ENCODE measurements around the gene CARHSP1. TPM values are rescaled to one million over a fixed set of nuclear protein-coding genes. Genes with fewer than 3 reads are reported as not detected.

CARHSP1 gene
- total and polyA plus RNA-seq, 2 of the 4 experiments (the other 2 are of a cell fraction), result 121 to 138 TPM

DNA sequence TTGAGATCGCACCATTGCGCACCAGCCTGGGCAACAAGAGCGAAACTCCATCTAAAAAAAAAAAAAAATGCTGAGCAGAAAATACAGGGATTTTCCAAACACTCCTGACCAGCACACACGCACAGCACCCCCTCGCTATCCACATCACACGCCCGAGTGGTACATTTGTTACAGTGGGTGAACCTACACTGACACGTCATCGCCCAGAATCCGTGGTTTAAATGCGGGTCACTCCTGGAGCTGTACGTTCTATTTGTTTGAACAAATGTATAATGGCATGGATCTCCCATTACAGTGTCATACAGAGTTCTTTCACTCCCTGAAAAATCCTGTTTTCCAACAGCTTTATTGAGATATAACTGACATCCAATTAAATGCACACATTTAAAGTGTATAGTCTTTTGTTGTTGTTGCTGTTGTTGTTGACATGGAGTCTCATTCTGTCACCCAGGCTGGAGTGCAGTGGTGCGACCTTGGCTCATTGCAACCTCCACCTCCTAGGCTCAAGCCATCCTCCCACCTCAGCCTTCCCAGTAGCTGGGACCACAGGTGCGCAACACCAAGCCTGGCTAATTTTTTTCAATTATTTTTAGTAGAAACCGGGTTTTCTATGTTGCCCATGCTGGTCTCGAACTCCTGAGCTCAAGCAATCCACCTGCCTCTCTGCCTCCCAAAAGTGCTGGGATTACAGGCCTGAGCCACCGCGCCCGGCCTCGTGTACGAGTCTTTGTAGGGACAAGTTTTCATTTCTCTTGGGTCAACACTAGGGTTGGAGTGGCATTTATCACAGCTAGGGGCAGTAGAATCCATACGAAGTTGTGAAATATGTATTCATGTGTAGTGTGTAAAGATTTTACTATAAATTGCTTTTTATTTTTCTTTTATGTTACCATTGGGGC lies 4.4 kb upstream of the CARHSP1 start:
- Histone ChIP-seq H2AK5ac (ENCODE audit: low read depth, low read length) (no peak overlapping the region), H3K4me1 (ENCODE audit: control insufficient read depth, insufficient read depth, low read length) (peaks cover 9% of the 10 kb centered on the region), H3K9ac (ENCODE audit: low read depth, low read length) (no peak overlapping the region), H3K23ac (ENCODE audit: low read depth, low read length) (no peak overlapping the region), H3K27ac (ENCODE audit: insufficient read depth, low read length) (no peak overlapping the region), H2BK120ac (ENCODE audit: low read depth, low read length) (no peak overlapping the region), H4K20me1 (ENCODE audit: insufficient read depth, low read length) (0 out of 2 replicates have a peak, but pooled peaks cover 3% of the 10 kb centered on the region), H3K9me3 (ENCODE audit: control insufficient read depth, insufficient read depth, low read length) (no peaks in the 10 kb centered on the region), H2AFZ (replicated peaks; ENCODE audit: low read length, poor library complexity) (no peak overlapping the region), H3K4ac (ENCODE audit: low read depth, low read length) (no peak overlapping the region), H2BK20ac (ENCODE audit: low read depth, low read length) (no peak overlapping the region), H3K14ac (replicated peaks; ENCODE audit: low read depth, low read length) (no peak overlapping the region), H3K4me3 (ENCODE audit: insufficient read depth, low read depth, low read length) (no peak overlapping the region), H3K79me1 (ENCODE audit: low read depth in 1 of 2, low read length in 2 of 2) (0 out of 4 replicates have a peak, but pooled peaks cover 0 to 9% of the 10 kb centered on the region in 2 experiments), H3K36me3 (ENCODE audit: control insufficient read depth, insufficient read depth, low read length) (no peaks in the 10 kb centered on the region), H4K8ac (ENCODE audit: low read depth in 2 of 2, low read length in 2 of 2) (no peak overlapping the region), H3K4me2 (ENCODE audit: low read depth, low read length) (no peak overlapping the region), H4K5ac (ENCODE audit: low read depth, low read length) (no peak overlapping the region), H2AK9ac (replicated peaks; ENCODE audit: low read depth, low read length, poor library complexity) (no peak overlapping the region), H3K9me1 (ENCODE audit: insufficient read depth, low read length) (peaks cover 5% of the 10 kb centered on the region), H3K27me3 (ENCODE audit: control insufficient read depth, insufficient read depth, low read length) (no peaks in the 10 kb centered on the region), H2BK5ac (ENCODE audit: low read depth, low read length, poor library complexity, severe bottlenecking) (no peak overlapping the region), H2BK15ac (ENCODE audit: low read depth, low read length) (no peak overlapping the region; the same call in 2 of the 3 replicates), H3K18ac (ENCODE audit: low read depth, low read length) (no peak overlapping the region), H4K91ac (ENCODE audit: insufficient read depth, low read depth, low read length) (no peak overlapping the region), H3K56ac (ENCODE audit: extremely low read depth, insufficient read depth, low read length) (no peak overlapping the region)
- intact Hi-C loops (cut with micrococcal nuclease), result no loop called here
- POLR2A ChIA-PET (ENCODE audit: unreplicated experiment), result no interaction called here
- WGBS, 2 experiments (ENCODE audit: extremely low coverage in 2 of 2, insufficient read length in 1 of 2), result 100% methylated on average over 5 of the region's 22 CpGs; no CpG with 5 or more reads in 1 of the 2 experiments
- dilution Hi-C loops (cut with HindIII; ENCODE audit: low sequenced_read_pairs, unreplicated experiment), result no loop called here
- in situ Hi-C loops (cut with MboI; ENCODE audit: low sequenced_read_pairs), result no loop called here
- BruUV-seq (replicated peaks), result no TSS peak
- CTCF ChIA-PET, result interaction anchor here (0.7 kb wide), 2 partner anchors 8 to 16 kb away, joined by 3 to 4 read pairs; no protein-coding TSS in a partner anchor
- TF ChIP-seq RAD21 (IDR thresholded peaks at IDR 0.05; ENCODE audit: low read length) (no peak), CEBPB (IDR thresholded peaks at IDR 0.05; ENCODE audit: low read depth, low read length) (0 out of 2 replicates have a peak, but pooled peaks have one; percentile 43), CHD1 (IDR thresholded peaks at IDR 0.05; ENCODE audit: low read depth, low read length) (no peak), FOS (IDR thresholded peaks at IDR 0.05; ENCODE audit: low read depth, low read length) (no peak), SMC3 (IDR thresholded peaks at IDR 0.05; ENCODE audit: low read depth, low read length) (no peak), RFX5 (IDR thresholded peaks at IDR 0.05; ENCODE audit: low read depth, low read length) (no peak), RCOR1 (IDR thresholded peaks at IDR 0.05; ENCODE audit: insufficient replicate concordance, low read length) (no peak), MXI1 (IDR thresholded peaks at IDR 0.05; ENCODE audit: borderline replicate concordance, low read depth, low read length) (no peak), NFE2L2 (IDR thresholded peaks at IDR 0.05; ENCODE audit: low read depth, low read length) (no peak)
- TF ChIP-seq, protein P1, sequence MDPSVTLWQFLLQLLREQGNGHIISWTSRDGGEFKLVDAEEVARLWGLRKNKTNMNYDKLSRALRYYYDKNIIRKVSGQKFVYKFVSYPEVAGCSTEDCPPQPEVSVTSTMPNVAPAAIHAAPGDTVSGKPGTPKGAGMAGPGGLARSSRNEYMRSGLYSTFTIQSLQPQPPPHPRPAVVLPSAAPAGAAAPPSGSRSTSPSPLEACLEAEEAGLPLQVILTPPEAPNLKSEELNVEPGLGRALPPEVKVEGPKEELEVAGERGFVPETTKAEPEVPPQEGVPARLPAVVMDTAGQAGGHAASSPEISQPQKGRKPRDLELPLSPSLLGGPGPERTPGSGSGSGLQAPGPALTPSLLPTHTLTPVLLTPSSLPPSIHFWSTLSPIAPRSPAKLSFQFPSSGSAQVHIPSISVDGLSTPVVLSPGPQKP (IDR thresholded peaks at IDR 0.05; ENCODE audit: borderline replicate concordance, low read depth, low read length), result no peak
- TF ChIP-seq, protein P2, sequence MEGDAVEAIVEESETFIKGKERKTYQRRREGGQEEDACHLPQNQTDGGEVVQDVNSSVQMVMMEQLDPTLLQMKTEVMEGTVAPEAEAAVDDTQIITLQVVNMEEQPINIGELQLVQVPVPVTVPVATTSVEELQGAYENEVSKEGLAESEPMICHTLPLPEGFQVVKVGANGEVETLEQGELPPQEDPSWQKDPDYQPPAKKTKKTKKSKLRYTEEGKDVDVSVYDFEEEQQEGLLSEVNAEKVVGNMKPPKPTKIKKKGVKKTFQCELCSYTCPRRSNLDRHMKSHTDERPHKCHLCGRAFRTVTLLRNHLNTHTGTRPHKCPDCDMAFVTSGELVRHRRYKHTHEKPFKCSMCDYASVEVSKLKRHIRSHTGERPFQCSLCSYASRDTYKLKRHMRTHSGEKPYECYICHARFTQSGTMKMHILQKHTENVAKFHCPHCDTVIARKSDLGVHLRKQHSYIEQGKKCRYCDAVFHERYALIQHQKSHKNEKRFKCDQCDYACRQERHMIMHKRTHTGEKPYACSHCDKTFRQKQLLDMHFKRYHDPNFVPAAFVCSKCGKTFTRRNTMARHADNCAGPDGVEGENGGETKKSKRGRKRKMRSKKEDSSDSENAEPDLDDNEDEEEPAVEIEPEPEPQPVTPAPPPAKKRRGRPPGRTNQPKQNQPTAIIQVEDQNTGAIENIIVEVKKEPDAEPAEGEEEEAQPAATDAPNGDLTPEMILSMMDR (conservative IDR thresholded peaks at IDR 0.05; ENCODE audit: low read depth, low read length), result 0 out of 2 replicates have a peak, but pooled peaks have one; percentile 14
- TF ChIP-seq, protein P3, sequence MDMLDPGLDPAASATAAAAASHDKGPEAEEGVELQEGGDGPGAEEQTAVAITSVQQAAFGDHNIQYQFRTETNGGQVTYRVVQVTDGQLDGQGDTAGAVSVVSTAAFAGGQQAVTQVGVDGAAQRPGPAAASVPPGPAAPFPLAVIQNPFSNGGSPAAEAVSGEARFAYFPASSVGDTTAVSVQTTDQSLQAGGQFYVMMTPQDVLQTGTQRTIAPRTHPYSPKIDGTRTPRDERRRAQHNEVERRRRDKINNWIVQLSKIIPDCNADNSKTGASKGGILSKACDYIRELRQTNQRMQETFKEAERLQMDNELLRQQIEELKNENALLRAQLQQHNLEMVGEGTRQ (IDR thresholded peaks at IDR 0.05; ENCODE audit: low read depth, low read length), result no peak
- ATAC-seq (ENCODE audit: low read depth) (no peak), DNase-seq (no peak)
